ENCODE results near the gene NECTIN1. TPM values are rescaled to one million over a fixed set of nuclear protein-coding genes. Genes with fewer than 3 reads are reported as not detected.

NECTIN1 gene
- total RNA-seq, 2 donors from 2014 or later: 5.2 to 5.3 TPM

DNA sequence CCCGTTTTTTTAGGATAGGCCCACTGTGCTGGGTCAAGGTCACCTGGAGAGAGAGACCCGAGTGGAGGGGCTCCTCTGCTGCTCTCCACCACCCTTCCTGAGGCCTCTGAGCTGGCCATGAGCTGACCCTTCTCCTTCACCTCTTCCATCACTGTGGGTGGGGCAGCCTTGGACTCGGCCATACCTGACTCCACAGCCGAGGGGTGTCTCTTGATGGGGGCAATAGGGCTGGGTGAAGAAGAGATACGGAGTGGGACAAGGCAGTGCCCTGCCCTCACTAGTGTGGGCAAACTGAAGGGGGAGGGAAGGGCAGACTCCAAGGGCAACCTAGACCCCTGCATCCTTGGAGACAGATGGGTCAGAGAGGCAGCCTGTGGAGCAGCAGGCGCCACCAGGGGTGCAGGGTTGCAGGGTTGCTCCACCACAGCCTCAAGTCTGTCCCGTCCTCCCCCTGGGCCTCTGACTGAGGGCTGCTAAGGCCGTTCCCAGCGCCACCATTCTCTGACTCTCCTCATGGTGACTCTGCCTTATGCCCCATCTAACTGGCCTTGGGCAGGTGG is 20.1 kb upstream of the NECTIN1 start:
- Mint-ChIP-seq H3K4me1 (peaks cover 13% of the 10 kb centered on the region), H3K27me3 (peaks cover 59% of the 10 kb centered on the region), H3K27ac (no peak overlapping the region), H3K36me3 (ENCODE audit: low read depth) (peaks cover 3% of the 10 kb centered on the region), H3K4me3 (no peak overlapping the region)
- no peaks in the 10 kb centered on the region for H3K9me3 ChIP-seq (ENCODE audit: control insufficient read depth, low read length, poor library complexity, severe bottlenecking)
- ATAC-seq: no peak
- no peak for DNase-seq

DNA sequence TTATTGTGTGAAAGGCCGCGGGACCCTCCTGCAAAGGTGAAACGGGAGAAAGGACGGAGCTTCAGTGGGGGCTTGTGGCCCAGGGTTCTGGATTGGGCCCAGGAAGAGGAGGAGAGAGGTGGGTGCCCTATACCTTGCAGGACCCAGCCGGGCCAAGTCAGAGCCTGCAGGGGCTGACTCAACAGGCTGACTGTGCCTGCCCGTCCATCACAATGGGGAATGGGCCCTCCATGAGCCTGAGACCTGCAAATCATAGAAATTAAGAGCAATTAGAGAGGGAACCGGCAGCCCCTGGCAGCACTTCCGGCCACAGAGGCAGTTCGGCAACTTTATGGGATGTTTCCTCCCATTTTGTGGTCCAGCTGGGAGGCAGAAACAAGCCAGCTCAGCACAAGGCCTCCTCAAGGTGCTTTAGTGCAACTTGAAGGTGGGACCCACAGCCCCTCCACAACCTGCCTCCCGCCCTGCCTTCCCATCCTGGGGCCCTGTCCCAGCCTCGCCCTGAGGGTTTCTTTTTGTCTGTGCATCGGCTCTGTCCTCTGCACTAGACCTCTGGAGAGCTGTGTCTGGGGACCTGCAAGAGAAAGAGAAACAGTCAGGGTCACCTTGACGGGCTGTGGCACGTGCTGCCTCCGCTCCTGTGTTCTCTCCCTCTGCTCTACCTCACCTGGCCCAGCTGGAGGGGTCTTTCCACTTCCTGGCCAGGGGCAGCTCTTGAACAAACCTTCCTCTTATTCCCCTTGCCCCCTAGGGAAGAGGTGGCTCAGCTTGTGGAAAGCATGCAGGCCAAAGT is 19.1 kb upstream of the NECTIN1 start:
- Mint-ChIP-seq H3K4me3 (no peak overlapping the region), H3K27me3 (peaks cover 57% of the 10 kb centered on the region), H3K36me3 (ENCODE audit: low read depth) (peaks cover 3% of the 10 kb centered on the region), H3K4me1 (peaks cover 13% of the 10 kb centered on the region), H3K27ac (no peak overlapping the region)
- ATAC-seq: no peak
- H3K9me3 ChIP-seq (ENCODE audit: control insufficient read depth, low read length, poor library complexity, severe bottlenecking): no peaks in the 10 kb centered on the region
- DNase-seq: no peak

DNA sequence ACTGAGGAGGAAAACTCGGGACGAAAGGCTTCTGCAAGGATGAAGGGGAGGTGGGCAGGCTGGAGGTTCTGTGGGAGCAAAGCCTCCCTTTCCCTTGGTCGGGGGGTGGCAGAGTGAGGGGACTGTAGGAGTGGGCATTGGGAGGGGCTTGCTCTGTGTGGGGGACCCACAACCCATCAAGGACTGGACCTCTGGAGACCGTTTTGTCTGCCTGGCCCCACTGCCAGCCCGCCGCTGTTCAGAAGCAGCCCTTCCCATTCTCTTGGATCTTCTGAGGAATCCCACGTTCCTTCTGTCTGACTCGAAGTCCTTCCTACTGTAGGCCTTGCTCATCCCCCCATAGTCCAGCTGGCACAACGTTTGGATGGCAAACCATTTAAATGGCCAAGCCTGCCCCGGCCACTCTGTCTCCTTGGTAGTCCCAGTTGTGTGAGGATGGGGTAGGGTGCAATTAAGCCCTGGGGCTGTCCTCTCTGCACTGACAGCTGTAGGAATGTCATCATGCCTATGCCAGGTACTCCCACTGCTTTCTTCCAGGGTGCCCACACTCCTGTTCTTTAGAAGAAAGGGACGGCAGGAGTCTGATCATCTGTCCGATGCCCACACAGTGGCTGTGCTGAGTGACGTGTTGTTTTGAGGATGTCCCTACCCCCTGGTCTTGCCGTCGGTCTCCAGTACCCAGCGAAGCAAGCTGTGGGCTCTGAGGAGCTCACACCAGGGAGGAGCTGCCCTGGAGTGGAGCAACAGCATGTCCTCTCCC is 17.0 kb upstream of the NECTIN1 start:
- DNase-seq (no peak), ATAC-seq (no peak)
- H3K4me1 Mint-ChIP-seq: peaks cover 11% of the 10 kb centered on the region
- no peak overlapping the region for H3K27ac Mint-ChIP-seq
- peaks cover 5% of the 10 kb centered on the region for H3K36me3 Mint-ChIP-seq (ENCODE audit: low read depth)
- H3K4me3 Mint-ChIP-seq: no peak overlapping the region
- no peaks in the 10 kb centered on the region for H3K9me3 ChIP-seq (ENCODE audit: control insufficient read depth, low read length, poor library complexity, severe bottlenecking)
- H3K27me3 Mint-ChIP-seq: peaks cover 51% of the 10 kb centered on the region

DNA sequence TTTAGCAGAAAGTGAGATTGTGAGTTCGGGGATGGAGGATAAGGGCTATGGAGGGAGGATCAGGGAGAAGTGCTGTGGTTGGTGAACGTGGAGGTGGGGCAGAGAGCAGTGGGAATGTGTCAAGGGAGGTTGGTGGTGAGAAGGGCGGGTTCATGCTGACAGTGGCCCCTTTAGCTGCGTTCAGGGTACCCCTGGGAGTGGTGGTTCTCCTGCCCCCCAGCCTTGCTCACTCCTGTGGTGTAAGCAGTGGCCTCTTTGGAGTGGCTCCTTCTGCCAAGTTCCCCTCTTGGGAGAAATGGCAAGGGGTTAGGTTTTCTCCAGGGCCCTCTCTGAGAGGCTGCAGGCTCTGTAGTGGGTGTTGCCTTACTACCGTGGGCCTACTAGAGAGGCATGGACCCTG is 16.1 kb upstream of the NECTIN1 start:
- Mint-ChIP-seq H3K27me3 (peaks cover 51% of the 10 kb centered on the region), H3K4me3 (no peak overlapping the region), H3K36me3 (ENCODE audit: low read depth) (peaks cover 5% of the 10 kb centered on the region), H3K27ac (no peak overlapping the region), H3K4me1 (peaks cover 11% of the 10 kb centered on the region)
- H3K9me3 ChIP-seq (ENCODE audit: control insufficient read depth, low read length, poor library complexity, severe bottlenecking): no peaks in the 10 kb centered on the region
- ATAC-seq (no peak), DNase-seq (no peak)

DNA sequence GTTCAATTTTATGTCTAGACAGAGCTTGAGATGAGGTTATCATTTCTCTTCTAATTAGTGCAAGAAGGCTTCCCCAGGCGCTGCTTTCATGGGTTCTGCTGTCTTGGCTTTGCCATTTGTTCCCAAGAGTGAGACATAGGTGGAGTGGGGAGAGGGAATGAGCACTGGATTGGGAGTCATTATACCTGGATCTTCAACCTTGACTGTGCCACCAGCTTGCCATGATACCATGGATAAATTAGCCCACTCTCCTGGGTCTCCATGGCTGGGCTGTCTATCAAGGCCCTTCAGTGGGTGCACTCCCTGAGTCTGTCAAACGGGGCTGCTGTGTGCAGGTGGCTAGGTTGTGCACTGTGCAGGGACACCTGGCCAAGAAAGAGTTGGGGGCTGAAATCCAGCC is 15.6 kb upstream of the NECTIN1 start:
- peaks cover 11% of the 10 kb centered on the region for H3K4me1 Mint-ChIP-seq
- H3K27ac Mint-ChIP-seq: no peak overlapping the region
- H3K36me3 Mint-ChIP-seq (ENCODE audit: low read depth): peaks cover 5% of the 10 kb centered on the region
- H3K27me3 Mint-ChIP-seq: peaks cover 55% of the 10 kb centered on the region
- no peak overlapping the region for H3K4me3 Mint-ChIP-seq
- ATAC-seq (no peak), DNase-seq (no peak)
- no peaks in the 10 kb centered on the region for H3K9me3 ChIP-seq (ENCODE audit: control insufficient read depth, low read length, poor library complexity, severe bottlenecking)

DNA sequence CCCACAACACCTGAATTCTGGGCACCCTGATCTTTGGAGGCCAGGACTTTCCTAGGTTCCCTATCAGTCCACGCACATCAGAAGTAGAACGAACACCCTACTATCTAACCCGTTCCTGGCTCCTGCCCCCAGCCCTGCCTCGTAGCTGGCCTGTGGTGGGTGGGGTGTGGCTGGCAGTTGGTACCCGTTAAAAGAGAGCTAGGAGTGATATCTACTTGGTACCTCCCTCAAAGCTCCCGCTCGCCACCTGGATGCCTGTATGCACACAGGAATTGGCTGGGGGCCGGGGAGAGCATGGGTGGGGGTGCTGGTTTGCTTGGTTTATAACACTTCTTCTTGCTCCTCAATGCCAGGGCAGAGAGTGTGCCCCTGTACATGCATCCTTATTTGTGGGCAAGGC is 14.0 kb upstream of the NECTIN1 start:
- DNase-seq (no peak), ATAC-seq (no peak)
- H3K4me1 Mint-ChIP-seq: peaks cover 11% of the 10 kb centered on the region
- H3K27ac Mint-ChIP-seq: no peak overlapping the region
- H3K4me3 Mint-ChIP-seq: peak overlapping the region; percentile 60
- peaks cover 62% of the 10 kb centered on the region for H3K27me3 Mint-ChIP-seq
- H3K36me3 Mint-ChIP-seq (ENCODE audit: low read depth): peaks cover 5% of the 10 kb centered on the region
- no peaks in the 10 kb centered on the region for H3K9me3 ChIP-seq (ENCODE audit: control insufficient read depth, low read length, poor library complexity, severe bottlenecking)

DNA sequence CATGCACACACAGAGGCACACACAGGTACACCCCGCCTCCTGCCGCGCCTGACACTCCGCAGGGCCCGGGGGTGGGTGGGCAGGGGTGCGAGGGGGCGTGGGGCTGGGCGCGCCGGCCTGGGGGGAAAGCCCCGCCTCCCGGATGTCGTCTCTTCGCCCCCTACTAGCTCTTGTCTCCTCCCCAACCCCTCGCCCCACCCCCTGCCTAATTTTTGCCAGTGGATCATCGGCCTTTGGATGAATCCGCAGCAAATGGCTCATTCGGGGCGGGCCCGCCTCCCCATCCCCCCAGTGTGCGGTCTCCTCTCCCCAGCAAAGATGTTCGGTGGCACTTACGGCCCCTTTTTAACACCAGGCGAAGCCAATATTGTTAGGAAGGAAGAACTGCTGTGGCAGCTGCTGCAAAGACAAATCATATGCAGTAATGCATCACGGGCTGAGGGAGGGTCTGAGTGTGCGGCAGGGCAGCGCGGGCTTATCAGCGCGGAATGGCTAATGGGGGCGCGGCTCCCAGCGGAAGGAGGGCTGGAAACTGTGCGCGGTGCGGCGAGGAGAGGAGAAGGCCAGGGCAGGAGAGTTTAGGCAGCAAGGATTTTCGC is 13.4 kb upstream of the NECTIN1 start:
- H3K36me3 Mint-ChIP-seq (ENCODE audit: low read depth): peaks cover 5% of the 10 kb centered on the region
- H3K9me3 ChIP-seq (ENCODE audit: control insufficient read depth, low read length, poor library complexity, severe bottlenecking): no peaks in the 10 kb centered on the region
- DNase-seq (no peak), ATAC-seq (peak; percentile 17)
- H3K27ac Mint-ChIP-seq: no peak overlapping the region
- peaks cover 13% of the 10 kb centered on the region for H3K4me1 Mint-ChIP-seq
- H3K4me3 Mint-ChIP-seq: peak overlapping the region; percentile 60
- H3K27me3 Mint-ChIP-seq: peaks cover 62% of the 10 kb centered on the region

DNA sequence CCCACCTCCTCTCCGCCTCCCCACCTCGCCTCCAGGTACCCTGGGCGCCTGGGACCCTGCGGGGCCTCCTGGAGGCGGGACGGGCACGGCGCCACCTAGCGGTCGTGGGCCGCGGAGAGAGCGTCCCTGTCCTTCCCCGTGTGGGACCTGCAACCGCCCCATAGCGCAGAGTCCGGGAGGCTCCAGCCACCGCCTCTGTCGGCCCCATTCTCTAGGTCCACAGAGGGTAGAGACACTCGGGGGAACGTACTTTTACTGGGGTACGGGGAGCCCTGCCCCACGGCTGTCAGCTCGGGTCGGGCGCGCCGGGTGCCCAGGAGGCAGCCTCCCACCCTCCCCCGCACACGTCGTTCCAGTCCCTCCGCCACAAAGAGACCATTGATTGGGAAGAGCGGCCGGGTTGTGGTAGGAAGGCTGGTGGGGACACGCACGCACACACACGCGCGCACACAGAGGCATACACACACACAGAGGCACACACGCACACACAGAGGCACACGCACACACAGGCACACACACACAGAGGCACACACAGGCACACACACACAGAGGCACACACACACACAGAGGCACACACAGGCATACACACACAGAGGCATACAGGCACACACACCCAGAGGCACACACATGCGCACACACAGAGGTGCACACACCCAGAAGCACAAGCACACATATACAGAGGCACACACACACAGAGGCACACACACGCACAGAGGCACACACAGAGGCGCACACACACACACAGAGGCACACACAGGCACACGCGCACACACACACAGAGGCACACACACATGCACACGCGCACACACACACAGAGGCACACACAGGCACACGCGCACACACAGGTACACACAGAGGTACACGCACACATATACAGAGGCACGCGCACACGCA is 12.6 kb upstream of the NECTIN1 start:
- DNase-seq (peak; percentile 35 to 54 (median 50)), ATAC-seq (peak; percentile 78)
- peaks cover 63% of the 10 kb centered on the region for H3K27me3 Mint-ChIP-seq
- H3K4me1 Mint-ChIP-seq: peaks cover 14% of the 10 kb centered on the region
- no peaks in the 10 kb centered on the region for H3K9me3 ChIP-seq (ENCODE audit: control insufficient read depth, low read length, poor library complexity, severe bottlenecking)
- H3K4me3 Mint-ChIP-seq: peak overlapping the region; percentile 68
- no peak overlapping the region for H3K27ac Mint-ChIP-seq
- peaks cover 9% of the 10 kb centered on the region for H3K36me3 Mint-ChIP-seq (ENCODE audit: low read depth)

DNA sequence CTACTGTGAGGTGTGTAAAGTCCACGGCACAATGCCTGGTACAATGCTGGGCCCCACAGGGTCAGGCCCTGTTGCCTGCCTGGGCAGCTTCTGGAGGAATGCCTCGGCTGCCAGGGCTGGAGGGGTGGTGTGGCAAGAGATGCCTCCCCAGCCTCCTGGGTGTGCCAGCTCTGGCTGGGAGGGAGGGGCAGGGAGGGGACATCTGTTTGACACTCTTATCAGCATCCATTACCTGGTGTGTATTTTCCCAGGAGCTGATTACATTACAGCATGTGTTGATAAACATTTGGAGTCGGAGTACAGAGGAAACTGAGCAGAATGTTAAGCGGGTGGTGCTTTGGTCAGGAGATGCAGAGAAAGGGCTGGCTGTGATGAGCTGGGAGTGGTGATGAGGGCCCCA is 11.0 kb upstream of the NECTIN1 start:
- peaks cover 64% of the 10 kb centered on the region for H3K27me3 Mint-ChIP-seq
- peaks cover 8% of the 10 kb centered on the region for H3K36me3 Mint-ChIP-seq (ENCODE audit: low read depth)
- no peak for DNase-seq
- H3K4me1 Mint-ChIP-seq: peaks cover 13% of the 10 kb centered on the region
- no peak overlapping the region for H3K27ac Mint-ChIP-seq
- ATAC-seq: no peak
- H3K9me3 ChIP-seq (ENCODE audit: control insufficient read depth, low read length, poor library complexity, severe bottlenecking): no peaks in the 10 kb centered on the region
- no peak overlapping the region for H3K4me3 Mint-ChIP-seq

DNA sequence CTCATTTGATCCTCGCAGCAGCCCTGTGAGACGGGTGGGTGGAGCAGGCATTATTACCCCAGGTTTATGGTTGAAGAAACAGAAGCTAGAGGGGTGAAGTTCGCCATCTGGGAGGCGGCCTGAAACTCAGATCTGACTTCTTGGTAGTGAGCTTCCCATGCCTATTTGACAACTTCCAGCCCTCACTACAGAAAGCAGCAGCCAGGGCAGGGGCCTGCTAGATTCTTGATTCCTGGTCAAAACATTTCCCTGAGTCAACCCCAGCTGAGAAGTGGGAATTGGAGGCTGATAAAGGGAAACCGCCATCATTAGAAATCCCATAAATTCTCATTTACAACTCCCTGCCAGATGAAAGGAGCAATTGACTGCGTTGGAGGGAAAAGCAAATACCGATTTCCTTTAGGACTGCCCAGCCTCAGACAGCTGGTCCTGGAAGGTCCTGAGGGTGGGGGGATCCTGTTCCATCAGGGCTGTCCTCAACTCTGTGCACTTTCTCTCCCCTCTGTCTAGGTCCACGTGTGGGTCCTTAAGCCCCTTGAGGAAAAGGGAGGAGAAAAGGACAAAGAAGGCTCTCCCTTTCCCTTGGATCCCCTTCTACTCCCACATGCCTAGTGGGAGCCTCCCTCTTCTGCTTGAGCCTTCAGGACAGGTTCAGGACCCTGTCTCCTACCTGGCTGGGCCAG is 10.2 kb upstream of the NECTIN1 start:
- Mint-ChIP-seq H3K4me1 (peaks cover 12% of the 10 kb centered on the region), H3K27me3 (peaks cover 64% of the 10 kb centered on the region), H3K36me3 (ENCODE audit: low read depth) (peaks cover 7% of the 10 kb centered on the region), H3K4me3 (no peak overlapping the region), H3K27ac (no peak overlapping the region)
- no peak for DNase-seq
- no peaks in the 10 kb centered on the region for H3K9me3 ChIP-seq (ENCODE audit: control insufficient read depth, low read length, poor library complexity, severe bottlenecking)
- ATAC-seq: no peak

DNA sequence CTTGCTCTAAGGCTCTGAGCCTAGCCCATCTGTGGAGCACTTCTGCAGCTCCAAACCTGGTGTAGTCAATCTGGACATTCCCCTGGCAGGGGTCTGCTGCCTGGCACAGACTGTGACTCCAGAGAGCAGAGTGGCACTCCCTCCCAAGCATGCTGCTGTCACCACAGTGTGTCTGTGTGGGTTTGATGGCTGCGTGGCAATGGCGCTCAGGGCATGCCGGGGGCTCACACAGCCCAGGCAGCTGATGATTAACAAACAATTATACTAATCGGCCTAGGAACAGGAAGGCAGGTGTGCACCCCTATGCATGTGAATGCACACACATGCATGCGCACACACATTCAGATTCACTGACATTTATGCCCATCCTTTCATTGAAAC is 9.0 kb upstream of the NECTIN1 start:
- Mint-ChIP-seq H3K27ac (no peak overlapping the region), H3K4me1 (peaks cover 16% of the 10 kb centered on the region), H3K27me3 (peaks cover 67% of the 10 kb centered on the region), H3K4me3 (no peak overlapping the region), H3K36me3 (ENCODE audit: low read depth) (peaks cover 12% of the 10 kb centered on the region)
- ATAC-seq (no peak), DNase-seq (no peak)
- no peaks in the 10 kb centered on the region for H3K9me3 ChIP-seq (ENCODE audit: control insufficient read depth, low read length, poor library complexity, severe bottlenecking)

DNA sequence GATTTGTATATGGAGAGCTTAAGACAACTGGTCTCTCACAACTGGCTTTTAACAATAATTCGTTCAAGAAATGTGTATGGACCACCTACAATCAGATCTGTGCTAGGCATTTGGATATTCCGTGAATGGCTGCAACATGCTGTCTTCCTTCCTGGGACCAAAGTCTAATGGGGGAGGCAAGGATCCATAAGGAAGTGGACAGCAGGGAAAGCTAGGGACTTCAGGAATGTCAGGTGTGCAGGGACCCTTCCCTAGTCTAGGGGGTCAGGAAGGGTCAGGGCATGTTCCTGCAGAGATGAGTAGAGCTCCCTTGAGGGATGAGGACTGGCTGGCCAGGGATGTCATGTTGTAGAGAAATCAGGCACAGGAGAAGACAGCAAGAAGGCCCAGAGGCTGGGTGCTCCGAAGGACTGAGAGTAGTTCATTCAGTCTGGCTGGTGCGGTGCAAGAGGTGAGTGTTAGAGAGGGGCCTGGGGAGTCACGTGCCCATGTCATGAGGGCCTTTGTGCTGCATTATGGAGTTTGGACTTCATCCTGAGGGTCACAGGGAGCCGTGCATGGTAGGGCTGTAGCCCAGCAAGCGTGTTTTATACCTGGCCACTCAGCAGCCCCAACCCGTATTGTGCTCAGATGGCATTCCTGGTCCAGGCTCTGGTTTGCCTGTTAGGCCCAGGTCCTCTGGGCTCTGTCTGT is 8.5 kb upstream of the NECTIN1 start:
- Mint-ChIP-seq H3K27me3 (peaks cover 62% of the 10 kb centered on the region), H3K4me1 (peaks cover 14% of the 10 kb centered on the region), H3K36me3 (ENCODE audit: low read depth) (peaks cover 11% of the 10 kb centered on the region), H3K27ac (no peak overlapping the region), H3K4me3 (peak overlapping the region; percentile 66)
- no peak for DNase-seq
- no peaks in the 10 kb centered on the region for H3K9me3 ChIP-seq (ENCODE audit: control insufficient read depth, low read length, poor library complexity, severe bottlenecking)
- no peak for ATAC-seq
